Panc1 (cell line): ENCODE data around the gene MIPOL1.

ENCODE experiments used
- POLR2AphosphoS5 ChIP-seq: IDR thresholded peaks from 2 replicates; pipeline ENCODE4 v1.6.1; 2012; ENCODE audit warnings: mild to moderate bottlenecking, low read depth, low read length, moderate library complexity
- TCF7L2 ChIP-seq: IDR thresholded peaks from 2 replicates; pipeline ENCODE4 v1.6.1; 2011; ENCODE audit warnings: mild to moderate bottlenecking, low read depth, low read length, inconsistent platforms
- TF ChIP-seq, protein P1 (sequence below): fragments of 450-650 bp; IDR thresholded peaks from 2 replicates; pipeline ENCODE4 v1.5.1; 2017; ENCODE audit warnings: mild to moderate bottlenecking
- TF ChIP-seq, protein P2 (sequence below), 2 experiments: IDR thresholded peaks; 2 replicates each; pipeline ENCODE4 v1.6.1; 2011 to 2012; ENCODE audit warnings: low read depth in 2 of 2, control low read depth in 1 of 2, low read length in 1 of 2, mild to moderate bottlenecking in 1 of 2, moderate library complexity in 1 of 2; ENCODE audit not compliant: insufficient read depth in 1 of 2

DNA sequence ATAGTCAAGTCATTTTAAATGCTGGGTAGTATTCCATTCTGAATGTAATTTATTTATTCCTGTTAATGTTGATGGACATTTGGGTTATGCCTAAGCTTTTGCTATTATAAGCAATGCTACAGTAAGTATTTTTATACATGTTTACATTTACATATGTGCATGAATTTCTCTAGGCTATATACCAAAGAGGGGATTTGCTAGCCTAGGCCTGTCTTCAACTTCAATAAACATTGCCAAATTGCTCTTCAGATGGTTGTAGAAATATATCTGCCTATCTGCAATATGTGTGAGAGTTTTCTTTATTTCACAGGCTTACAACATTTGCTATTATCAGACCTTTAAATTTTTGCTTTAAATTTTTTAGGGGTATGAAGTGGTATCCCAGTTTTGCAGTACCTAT is 87.0 kb downstream of the MIPOL1 start:
- TF ChIP-seq, protein P1, sequence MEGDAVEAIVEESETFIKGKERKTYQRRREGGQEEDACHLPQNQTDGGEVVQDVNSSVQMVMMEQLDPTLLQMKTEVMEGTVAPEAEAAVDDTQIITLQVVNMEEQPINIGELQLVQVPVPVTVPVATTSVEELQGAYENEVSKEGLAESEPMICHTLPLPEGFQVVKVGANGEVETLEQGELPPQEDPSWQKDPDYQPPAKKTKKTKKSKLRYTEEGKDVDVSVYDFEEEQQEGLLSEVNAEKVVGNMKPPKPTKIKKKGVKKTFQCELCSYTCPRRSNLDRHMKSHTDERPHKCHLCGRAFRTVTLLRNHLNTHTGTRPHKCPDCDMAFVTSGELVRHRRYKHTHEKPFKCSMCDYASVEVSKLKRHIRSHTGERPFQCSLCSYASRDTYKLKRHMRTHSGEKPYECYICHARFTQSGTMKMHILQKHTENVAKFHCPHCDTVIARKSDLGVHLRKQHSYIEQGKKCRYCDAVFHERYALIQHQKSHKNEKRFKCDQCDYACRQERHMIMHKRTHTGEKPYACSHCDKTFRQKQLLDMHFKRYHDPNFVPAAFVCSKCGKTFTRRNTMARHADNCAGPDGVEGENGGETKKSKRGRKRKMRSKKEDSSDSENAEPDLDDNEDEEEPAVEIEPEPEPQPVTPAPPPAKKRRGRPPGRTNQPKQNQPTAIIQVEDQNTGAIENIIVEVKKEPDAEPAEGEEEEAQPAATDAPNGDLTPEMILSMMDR = no peak
- TF ChIP-seq, protein P2, sequence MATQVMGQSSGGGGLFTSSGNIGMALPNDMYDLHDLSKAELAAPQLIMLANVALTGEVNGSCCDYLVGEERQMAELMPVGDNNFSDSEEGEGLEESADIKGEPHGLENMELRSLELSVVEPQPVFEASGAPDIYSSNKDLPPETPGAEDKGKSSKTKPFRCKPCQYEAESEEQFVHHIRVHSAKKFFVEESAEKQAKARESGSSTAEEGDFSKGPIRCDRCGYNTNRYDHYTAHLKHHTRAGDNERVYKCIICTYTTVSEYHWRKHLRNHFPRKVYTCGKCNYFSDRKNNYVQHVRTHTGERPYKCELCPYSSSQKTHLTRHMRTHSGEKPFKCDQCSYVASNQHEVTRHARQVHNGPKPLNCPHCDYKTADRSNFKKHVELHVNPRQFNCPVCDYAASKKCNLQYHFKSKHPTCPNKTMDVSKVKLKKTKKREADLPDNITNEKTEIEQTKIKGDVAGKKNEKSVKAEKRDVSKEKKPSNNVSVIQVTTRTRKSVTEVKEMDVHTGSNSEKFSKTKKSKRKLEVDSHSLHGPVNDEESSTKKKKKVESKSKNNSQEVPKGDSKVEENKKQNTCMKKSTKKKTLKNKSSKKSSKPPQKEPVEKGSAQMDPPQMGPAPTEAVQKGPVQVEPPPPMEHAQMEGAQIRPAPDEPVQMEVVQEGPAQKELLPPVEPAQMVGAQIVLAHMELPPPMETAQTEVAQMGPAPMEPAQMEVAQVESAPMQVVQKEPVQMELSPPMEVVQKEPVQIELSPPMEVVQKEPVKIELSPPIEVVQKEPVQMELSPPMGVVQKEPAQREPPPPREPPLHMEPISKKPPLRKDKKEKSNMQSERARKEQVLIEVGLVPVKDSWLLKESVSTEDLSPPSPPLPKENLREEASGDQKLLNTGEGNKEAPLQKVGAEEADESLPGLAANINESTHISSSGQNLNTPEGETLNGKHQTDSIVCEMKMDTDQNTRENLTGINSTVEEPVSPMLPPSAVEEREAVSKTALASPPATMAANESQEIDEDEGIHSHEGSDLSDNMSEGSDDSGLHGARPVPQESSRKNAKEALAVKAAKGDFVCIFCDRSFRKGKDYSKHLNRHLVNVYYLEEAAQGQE (IDR thresholded peaks at IDR 0.05; ENCODE audit: insufficient read depth in 1 of 2, low read depth in 2 of 2, low read length in 1 of 2) = no peak
- TF ChIP-seq POLR2AphosphoS5 (no peak), TCF7L2 (no peak)
